ENCODE data around the gene PHF2. TPM values are rescaled to one million over a fixed set of nuclear protein-coding genes. Genes with fewer than 3 reads are reported as not detected.

The PHF2 gene
- total RNA-seq, 2 experiments from 2014 or later, result 20.6 to 23.7 TPM

GRCh38 chr9:93557366-93558137, 18.8 kb upstream of the PHF2 start:
- Histone ChIP-seq H3K9me3 (ENCODE audit: low read length) (no peaks in the 10 kb centered on the region), H3K27ac (ENCODE audit: low read depth, low read length, poor library complexity, severe bottlenecking) (no peak overlapping the region), H3K9me2 (ENCODE audit: insufficient read depth, low read length) (no peaks in the 10 kb centered on the region), H3K4me3 (ENCODE audit: low read depth, low read length, poor library complexity, severe bottlenecking) (no peak overlapping the region), H3K4me1 (ENCODE audit: insufficient read depth, low read length, poor library complexity, severe bottlenecking) (no peaks in the 10 kb centered on the region), H3K79me2 (ENCODE audit: insufficient read depth, low read depth, low read length) (no peaks in the 10 kb centered on the region), H2AFZ (ENCODE audit: low read length) (no peak overlapping the region), H3K36me3 (ENCODE audit: insufficient read depth, low read length) (peaks cover 90% of the 10 kb centered on the region), H3K4me2 (ENCODE audit: low read length) (no peak overlapping the region), H4K20me1 (ENCODE audit: insufficient read depth, low read length) (no peaks in the 10 kb centered on the region)
- no peak for DNase-seq (ENCODE audit: low spot score)
- ChIA-PET CTCF (ENCODE audit: unreplicated experiment) (no interaction called here), POLR2A (interaction anchor here (0.7 kb wide), 1 partner anchor 14 kb away, joined by 4 read pairs; no protein-coding TSS in a partner anchor)
- intact Hi-C loops (cut with micrococcal nuclease; ENCODE audit: unreplicated experiment), result no loop called here
- TF ChIP-seq EZH2phosphoT487 (IDR thresholded peaks at IDR 0.05; ENCODE audit: borderline replicate concordance, low read depth, low read length), result no peak
- TF ChIP-seq CTCF (conservative IDR thresholded peaks at IDR 0.05; ENCODE audit: low read length), result no peak
- no TSS peak for BruUV-seq (replicated peaks)

GRCh38 chr9:93558503-93558902, 17.9 kb upstream of the PHF2 start:
- no peak for TF ChIP-seq CTCF (conservative IDR thresholded peaks at IDR 0.05; ENCODE audit: low read length)
- TF ChIP-seq EZH2phosphoT487 (IDR thresholded peaks at IDR 0.05; ENCODE audit: borderline replicate concordance, low read depth, low read length), result no peak
- H3K4me1 ChIP-seq (ENCODE audit: insufficient read depth, low read length, poor library complexity, severe bottlenecking), result no peaks in the 10 kb centered on the region
- H3K9me3 ChIP-seq (ENCODE audit: low read length), result no peaks in the 10 kb centered on the region
- no peak overlapping the region for H3K4me3 ChIP-seq (ENCODE audit: low read depth, low read length, poor library complexity, severe bottlenecking)
- no peaks in the 10 kb centered on the region for H3K9me2 ChIP-seq (ENCODE audit: insufficient read depth, low read length)
- H4K20me1 ChIP-seq (ENCODE audit: insufficient read depth, low read length), result no peaks in the 10 kb centered on the region
- no TSS peak for BruUV-seq (replicated peaks)
- POLR2A ChIA-PET, result no interaction called here
- CTCF ChIA-PET (ENCODE audit: unreplicated experiment), result no interaction called here
- H3K4me2 ChIP-seq (ENCODE audit: low read length), result no peak overlapping the region
- intact Hi-C loops (cut with micrococcal nuclease; ENCODE audit: unreplicated experiment), result no loop called here
- no peaks in the 10 kb centered on the region for H3K79me2 ChIP-seq (ENCODE audit: insufficient read depth, low read depth, low read length)
- H3K36me3 ChIP-seq (ENCODE audit: insufficient read depth, low read length), result peaks cover 90% of the 10 kb centered on the region
- DNase-seq (ENCODE audit: low spot score), result no peak
- no peak overlapping the region for H3K27ac ChIP-seq (ENCODE audit: low read depth, low read length, poor library complexity, severe bottlenecking)
- H2AFZ ChIP-seq (ENCODE audit: low read length), result no peak overlapping the region

- BruUV-seq (replicated peaks), result no TSS peak
- Histone ChIP-seq H3K4me2 (ENCODE audit: low read length) (no peak overlapping the region), H3K27ac (ENCODE audit: low read depth, low read length, poor library complexity, severe bottlenecking) (no peak overlapping the region), H3K36me3 (ENCODE audit: insufficient read depth, low read length) (peaks cover 93% of the 10 kb centered on the region), H4K20me1 (ENCODE audit: insufficient read depth, low read length) (no peaks in the 10 kb centered on the region), H2AFZ (ENCODE audit: low read length) (no peak overlapping the region), H3K79me2 (ENCODE audit: insufficient read depth, low read depth, low read length) (no peaks in the 10 kb centered on the region), H3K9me2 (ENCODE audit: insufficient read depth, low read length) (no peaks in the 10 kb centered on the region), H3K4me1 (ENCODE audit: insufficient read depth, low read length, poor library complexity, severe bottlenecking) (peaks cover under 1% of the 10 kb centered on the region), H3K9me3 (ENCODE audit: low read length) (no peaks in the 10 kb centered on the region), H3K4me3 (ENCODE audit: low read depth, low read length, poor library complexity, severe bottlenecking) (no peak overlapping the region)
- DNase-seq (ENCODE audit: low spot score), result no peak
- intact Hi-C loops (cut with micrococcal nuclease; ENCODE audit: unreplicated experiment), result loop anchor here (10.0 kb wide), 2 partner anchors 246 to 456 kb away; no protein-coding TSS in a partner anchor
- ChIA-PET POLR2A (no interaction called here), CTCF (ENCODE audit: unreplicated experiment) (no interaction called here)
- TF ChIP-seq CTCF (conservative IDR thresholded peaks at IDR 0.05; ENCODE audit: low read length), result no peak
- no peak for TF ChIP-seq EZH2phosphoT487 (IDR thresholded peaks at IDR 0.05; ENCODE audit: borderline replicate concordance, low read depth, low read length)
Observed at GRCh38 chr9:93560991-93561390, 15.4 kb upstream of the PHF2 start.
